ENCODE results near the gene ATPAF2. TPM values are rescaled to one million over a fixed set of nuclear protein-coding genes. Genes with fewer than 3 reads are reported as not detected.

Gene ATPAF2
- total RNA-seq, 4 donors from 2014 or later, result 8.3 to 19.9 (median 12.3) TPM

DNA sequence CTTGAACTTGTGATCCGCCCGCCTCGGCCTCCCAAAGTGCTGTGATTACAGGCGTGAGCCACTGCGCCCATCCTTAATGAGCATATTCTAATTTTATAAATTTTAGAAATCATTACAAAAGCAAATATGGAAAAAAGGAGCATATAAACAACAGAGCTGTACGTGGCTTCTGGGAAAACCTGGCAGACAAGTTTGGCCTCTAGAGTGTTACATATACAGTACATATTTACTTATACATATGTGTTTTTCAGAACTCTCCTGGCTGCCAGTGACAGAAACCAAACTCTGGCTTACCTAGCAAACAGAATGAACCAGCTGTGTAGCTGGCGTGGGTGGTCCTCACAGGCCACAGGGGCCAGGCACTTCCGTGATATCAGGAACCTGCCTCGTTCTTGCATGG lies 56.2 kb downstream of the ATPAF2 start:
- TF ChIP-seq POLR2A (IDR thresholded peaks at IDR 0.05), result no peak
- TF ChIP-seq, protein P1, sequence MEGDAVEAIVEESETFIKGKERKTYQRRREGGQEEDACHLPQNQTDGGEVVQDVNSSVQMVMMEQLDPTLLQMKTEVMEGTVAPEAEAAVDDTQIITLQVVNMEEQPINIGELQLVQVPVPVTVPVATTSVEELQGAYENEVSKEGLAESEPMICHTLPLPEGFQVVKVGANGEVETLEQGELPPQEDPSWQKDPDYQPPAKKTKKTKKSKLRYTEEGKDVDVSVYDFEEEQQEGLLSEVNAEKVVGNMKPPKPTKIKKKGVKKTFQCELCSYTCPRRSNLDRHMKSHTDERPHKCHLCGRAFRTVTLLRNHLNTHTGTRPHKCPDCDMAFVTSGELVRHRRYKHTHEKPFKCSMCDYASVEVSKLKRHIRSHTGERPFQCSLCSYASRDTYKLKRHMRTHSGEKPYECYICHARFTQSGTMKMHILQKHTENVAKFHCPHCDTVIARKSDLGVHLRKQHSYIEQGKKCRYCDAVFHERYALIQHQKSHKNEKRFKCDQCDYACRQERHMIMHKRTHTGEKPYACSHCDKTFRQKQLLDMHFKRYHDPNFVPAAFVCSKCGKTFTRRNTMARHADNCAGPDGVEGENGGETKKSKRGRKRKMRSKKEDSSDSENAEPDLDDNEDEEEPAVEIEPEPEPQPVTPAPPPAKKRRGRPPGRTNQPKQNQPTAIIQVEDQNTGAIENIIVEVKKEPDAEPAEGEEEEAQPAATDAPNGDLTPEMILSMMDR (IDR thresholded peaks at IDR 0.05), result no peak
- TF ChIP-seq POLR2AphosphoS5 (IDR thresholded peaks at IDR 0.05), result no peak
- TF ChIP-seq EP300 (IDR thresholded peaks at IDR 0.05), result no peak
- H3K4me1 ChIP-seq, result no peaks in the 10 kb centered on the region
- no peak for ATAC-seq
- 88 to 91% methylated on average over 8 to 9 of the region's 9 CpGs for WGBS, 2 donors (ENCODE audit: low coverage in 1 of 2)
- no peak overlapping the region for H3K27ac ChIP-seq
- no peaks in the 10 kb centered on the region for H3K9me3 ChIP-seq
- H3K36me3 ChIP-seq, result peaks cover 0 to 8% of the 10 kb centered on the region in 2 donors
- no peak overlapping the region for H3K4me3 ChIP-seq
- H3K27me3 ChIP-seq, result no peaks in the 10 kb centered on the region

DNA sequence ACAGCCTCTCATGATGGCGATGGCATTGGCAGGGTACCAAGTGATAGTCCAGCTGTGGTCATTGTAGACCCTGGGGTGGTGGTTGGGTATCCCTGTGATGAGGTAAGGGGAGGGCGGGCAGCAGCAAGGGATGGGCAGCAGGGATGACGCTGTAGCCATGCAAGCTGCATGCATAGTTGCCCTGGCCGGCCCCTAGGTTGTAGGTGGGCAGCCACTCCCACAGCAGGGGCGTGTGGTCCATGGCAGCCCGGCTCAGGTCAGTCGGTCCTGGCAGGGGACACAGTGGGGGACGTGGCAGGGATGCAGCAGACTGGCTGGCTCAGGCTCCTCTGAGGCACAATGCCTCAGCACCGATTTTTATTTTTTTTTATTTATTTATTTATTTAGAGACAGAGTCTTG lies 57.6 kb downstream of the ATPAF2 start:
- TF ChIP-seq POLR2AphosphoS5 (IDR thresholded peaks at IDR 0.05) (no peak), POLR2A (IDR thresholded peaks at IDR 0.05) (no peak), EP300 (IDR thresholded peaks at IDR 0.05) (no peak)
- TF ChIP-seq, protein P1 (IDR thresholded peaks at IDR 0.05), result no peak
- no peak for ATAC-seq
- no peaks in the 10 kb centered on the region for H3K4me1 ChIP-seq

DNA sequence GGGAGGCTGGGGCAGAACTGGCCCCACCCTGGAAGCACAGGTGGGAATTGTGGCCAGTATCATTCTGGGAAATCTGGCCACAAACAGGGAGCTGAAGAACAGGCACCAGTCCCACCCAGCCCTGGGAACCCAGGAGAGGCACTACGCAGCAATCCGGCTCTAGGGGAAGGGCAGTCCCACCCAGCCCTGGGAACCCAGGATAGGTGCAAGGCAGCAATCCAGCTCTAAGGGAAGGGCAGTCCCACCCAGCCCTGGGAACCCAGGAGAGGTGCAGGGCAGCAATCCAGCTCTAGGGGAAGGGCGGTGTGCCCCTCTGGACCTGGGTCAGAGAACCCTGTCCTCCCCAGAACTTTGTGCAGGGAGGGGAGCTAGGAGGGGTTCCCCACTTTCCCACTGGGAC lies 59.2 kb downstream of the ATPAF2 start:
- no peak overlapping the region for H3K27ac ChIP-seq
- no peak overlapping the region for H3K4me3 ChIP-seq
- no peaks in the 10 kb centered on the region for H3K27me3 ChIP-seq
- peaks cover 0 to 1% of the 10 kb centered on the region in 2 donors for H3K36me3 ChIP-seq
- H3K9me3 ChIP-seq, result no peaks in the 10 kb centered on the region
- TF ChIP-seq EP300 (IDR thresholded peaks at IDR 0.05) (no peak), POLR2A (IDR thresholded peaks at IDR 0.05) (no peak), POLR2AphosphoS5 (IDR thresholded peaks at IDR 0.05) (no peak)
- TF ChIP-seq, protein P1 (IDR thresholded peaks at IDR 0.05), result no peak
- no peak for ATAC-seq
- WGBS, 2 donors (ENCODE audit: low coverage in 1 of 2), result 100% methylated on average over 1 of the region's 3 CpGs; no CpG with 5 or more reads in 1 of the 2 donors
- H3K4me1 ChIP-seq, result no peaks in the 10 kb centered on the region

More for the DNA sequence above, 57.6 kb downstream of the ATPAF2 start:
- H3K36me3 ChIP-seq, result peaks cover 0 to 7% of the 10 kb centered on the region in 2 donors
- WGBS, 2 donors (ENCODE audit: low coverage in 1 of 2), result 62 to 86% methylated on average over 2 to 6 of the region's 9 CpGs
- no peaks in the 10 kb centered on the region for H3K27me3 ChIP-seq
- H3K27ac ChIP-seq, result no peak overlapping the region
- no peaks in the 10 kb centered on the region for H3K9me3 ChIP-seq
- no peak overlapping the region for H3K4me3 ChIP-seq

DNA sequence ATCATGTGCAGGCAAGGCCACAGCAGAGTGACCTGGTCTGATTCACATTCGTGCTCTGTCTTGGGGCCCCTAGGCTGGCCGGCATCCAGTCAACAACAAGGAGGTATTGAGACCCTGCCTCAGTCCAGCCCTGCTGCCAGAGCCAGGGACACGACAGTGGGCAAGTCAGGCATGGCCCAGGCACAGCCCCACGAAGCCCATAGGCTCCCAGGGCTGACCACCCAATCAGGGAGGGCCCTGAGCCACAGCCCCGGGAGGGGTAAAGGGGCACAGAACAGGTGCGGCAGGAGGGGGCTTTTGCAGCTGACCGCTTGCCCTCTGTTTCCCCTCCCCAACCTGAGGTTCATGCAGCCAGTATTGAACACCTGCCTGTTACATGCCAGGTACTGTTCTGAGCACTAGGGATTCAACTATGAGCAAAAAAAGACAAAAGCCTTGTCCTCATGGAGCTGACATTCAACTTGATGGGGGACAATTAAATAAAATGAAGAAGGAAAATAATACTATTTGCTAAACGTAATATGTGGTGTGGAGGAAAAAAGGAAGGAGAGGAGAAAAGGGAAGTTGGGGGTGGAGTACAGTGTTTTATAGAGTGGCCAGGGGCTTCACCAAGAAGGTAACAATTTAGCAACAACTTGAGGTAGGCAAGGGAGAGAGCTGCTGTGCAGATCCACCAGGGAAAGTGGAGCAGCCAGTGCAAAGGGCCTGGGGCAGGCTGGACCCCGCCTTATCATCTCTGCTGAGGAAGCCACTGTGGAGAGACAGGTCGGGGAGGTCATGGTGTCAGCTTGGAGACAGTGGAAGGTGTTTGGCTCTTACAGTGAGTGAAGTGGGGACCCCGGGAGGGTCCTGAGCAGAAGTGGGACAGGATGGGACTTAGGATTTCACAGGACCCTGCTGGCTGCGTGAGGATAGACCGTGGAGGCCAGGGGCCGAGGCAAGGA lies 60.2 kb downstream of the ATPAF2 start:
- 92% methylated on average over 2 to 8 of the region's 14 CpGs for WGBS, 2 donors (ENCODE audit: low coverage in 1 of 2)
- Histone ChIP-seq H3K9me3 (no peaks in the 10 kb centered on the region), H3K27me3 (no peaks in the 10 kb centered on the region), H3K4me3 (no peak overlapping the region), H3K4me1 (no peaks in the 10 kb centered on the region), H3K36me3 (no peaks in the 10 kb centered on the region), H3K27ac (no peak overlapping the region)
- ATAC-seq, result no peak
- TF ChIP-seq POLR2AphosphoS5 (IDR thresholded peaks at IDR 0.05) (no peak), EP300 (IDR thresholded peaks at IDR 0.05) (no peak), POLR2A (IDR thresholded peaks at IDR 0.05) (no peak)
- TF ChIP-seq, protein P1 (IDR thresholded peaks at IDR 0.05), result no peak

Measured in gastroesophageal sphincter (tissue), 4 donors.